Ascending aorta (tissue), 2 donors: ENCODE measurements around the gene BABAM2. TPM values are rescaled to one million over a fixed set of nuclear protein-coding genes. Genes with fewer than 3 reads are reported as not detected.

ENCODE experiments used
- DNase-seq, 2 donors: peaks; one replicate each; pipeline ENCODE4 v3.0.0-alpha.2; 2019; ENCODE audit warnings: low spot score in 2 of 2
- H3K27ac ChIP-seq, 2 donors: fragments of 200-600 bp; sonication (generic); one replicate each; pipeline ENCODE4 v1.5.1; 2016 to 2017; ENCODE audit warnings: mild to moderate bottlenecking in 1 of 2
- H3K27me3 ChIP-seq: fragments of 200-600 bp; sonication (generic); one replicate; pipeline ENCODE4 v1.5.1; 2017
- H3K36me3 ChIP-seq, 2 donors: fragments of 200-600 bp; sonication (generic); one replicate each; pipeline ENCODE4 v1.5.1; 2016
- H3K4me1 ChIP-seq, 2 donors: fragments of 200-600 bp; sonication (generic); one replicate each; pipeline ENCODE4 v1.5.1; 2016 to 2017; ENCODE audit warnings: mild to moderate bottlenecking in 1 of 2
- H3K4me3 ChIP-seq, 2 donors: fragments of 200-600 bp; sonication (generic); one replicate each; pipeline ENCODE4 v1.5.1; 2016 to 2017; ENCODE audit warnings: mild to moderate bottlenecking in 1 of 2
- H3K9me3 ChIP-seq, 2 donors: fragments of 200-600 bp; sonication (generic); one replicate each; pipeline ENCODE4 v1.5.1; 2016
- intact Hi-C: fragments of 100-400 bp; cut with DNase I; formaldehyde crosslinking; loops from one replicate; pipeline ENCODE4 v1.15.1; 2023
- total RNA-seq: library from RNA; depleted of rRNA; stranded (reverse); fragments of >200 nt; gene quantifications from one replicate; pipeline ENCODE4 v1.1.0, GENCODE V29; 2016
- TF ChIP-seq, protein P1 (sequence below), 3 experiments: fragments of 200-600 bp in 2 of 3; fragments of 450-650 bp in 1 of 3; sonication (generic) in 2 of 3; IDR thresholded peaks; one replicate each; pipeline ENCODE4 v1.5.1; 2016 to 2019; ENCODE audit warnings: antibody characterized with exemption in 3 of 3, mild to moderate bottlenecking in 1 of 3, moderate library complexity in 1 of 3

The BABAM2 gene
- total RNA-seq, 1 donor from 2014 or later, result 19.6 TPM

DNA sequence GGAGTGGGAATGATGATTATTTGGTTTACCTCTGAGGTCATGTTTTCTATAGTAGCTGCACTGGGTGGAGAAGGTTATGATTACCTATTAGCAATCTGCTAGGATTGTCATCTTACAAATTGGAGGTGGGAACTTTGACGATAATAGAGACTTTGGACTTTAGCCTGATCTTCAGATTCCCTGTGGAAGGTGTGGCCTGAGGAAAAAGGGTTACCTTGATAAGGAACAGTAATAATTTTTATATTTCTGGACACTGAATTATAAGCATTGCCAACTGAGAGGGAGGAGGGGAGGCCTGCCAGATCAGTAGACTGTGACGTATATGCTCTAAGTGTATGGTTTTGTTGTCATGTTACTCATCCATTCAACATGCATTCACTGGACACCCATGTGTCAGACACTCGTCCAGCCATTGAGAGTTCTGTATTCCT, 318.7 kb downstream of the BABAM2 start:
- H3K36me3 ChIP-seq, result no peaks in the 10 kb centered on the region
- intact Hi-C loops, result no loop called here
- TF ChIP-seq, protein P1, sequence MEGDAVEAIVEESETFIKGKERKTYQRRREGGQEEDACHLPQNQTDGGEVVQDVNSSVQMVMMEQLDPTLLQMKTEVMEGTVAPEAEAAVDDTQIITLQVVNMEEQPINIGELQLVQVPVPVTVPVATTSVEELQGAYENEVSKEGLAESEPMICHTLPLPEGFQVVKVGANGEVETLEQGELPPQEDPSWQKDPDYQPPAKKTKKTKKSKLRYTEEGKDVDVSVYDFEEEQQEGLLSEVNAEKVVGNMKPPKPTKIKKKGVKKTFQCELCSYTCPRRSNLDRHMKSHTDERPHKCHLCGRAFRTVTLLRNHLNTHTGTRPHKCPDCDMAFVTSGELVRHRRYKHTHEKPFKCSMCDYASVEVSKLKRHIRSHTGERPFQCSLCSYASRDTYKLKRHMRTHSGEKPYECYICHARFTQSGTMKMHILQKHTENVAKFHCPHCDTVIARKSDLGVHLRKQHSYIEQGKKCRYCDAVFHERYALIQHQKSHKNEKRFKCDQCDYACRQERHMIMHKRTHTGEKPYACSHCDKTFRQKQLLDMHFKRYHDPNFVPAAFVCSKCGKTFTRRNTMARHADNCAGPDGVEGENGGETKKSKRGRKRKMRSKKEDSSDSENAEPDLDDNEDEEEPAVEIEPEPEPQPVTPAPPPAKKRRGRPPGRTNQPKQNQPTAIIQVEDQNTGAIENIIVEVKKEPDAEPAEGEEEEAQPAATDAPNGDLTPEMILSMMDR (IDR thresholded peaks at IDR 0.05), result no peak
- DNase-seq, result no peak
- no peak overlapping the region for H3K27ac ChIP-seq
- no peaks in the 10 kb centered on the region for H3K9me3 ChIP-seq
- no peaks in the 10 kb centered on the region for H3K4me1 ChIP-seq
- no peak overlapping the region for H3K4me3 ChIP-seq
- no peaks in the 10 kb centered on the region for H3K27me3 ChIP-seq

DNA sequence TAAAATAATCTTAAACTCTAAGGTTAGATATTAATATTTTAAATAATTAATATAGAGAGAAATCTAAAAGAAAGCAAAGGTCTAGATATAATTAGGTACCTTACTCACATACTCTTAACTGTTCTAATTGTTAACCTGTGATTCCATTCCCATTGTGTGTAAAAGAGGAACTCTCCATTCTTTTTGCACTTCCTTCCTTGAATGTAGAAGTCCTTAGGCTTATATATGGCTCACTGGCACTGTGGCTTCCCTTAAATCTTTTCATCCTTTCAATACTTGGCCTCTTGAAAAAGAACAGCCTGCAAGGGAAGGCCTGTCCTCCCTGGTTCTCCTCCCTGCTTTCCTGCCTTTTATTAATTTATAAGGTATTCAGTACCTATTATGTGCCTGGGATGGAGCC, 319.3 kb downstream of the BABAM2 start:
- Histone ChIP-seq H3K36me3 (no peaks in the 10 kb centered on the region), H3K9me3 (no peaks in the 10 kb centered on the region), H3K4me1 (no peaks in the 10 kb centered on the region), H3K27me3 (no peaks in the 10 kb centered on the region), H3K4me3 (no peak overlapping the region), H3K27ac (no peak overlapping the region)
- intact Hi-C loops, result no loop called here
- DNase-seq, result no peak
- TF ChIP-seq, protein P1 (IDR thresholded peaks at IDR 0.05), result no peak

DNA sequence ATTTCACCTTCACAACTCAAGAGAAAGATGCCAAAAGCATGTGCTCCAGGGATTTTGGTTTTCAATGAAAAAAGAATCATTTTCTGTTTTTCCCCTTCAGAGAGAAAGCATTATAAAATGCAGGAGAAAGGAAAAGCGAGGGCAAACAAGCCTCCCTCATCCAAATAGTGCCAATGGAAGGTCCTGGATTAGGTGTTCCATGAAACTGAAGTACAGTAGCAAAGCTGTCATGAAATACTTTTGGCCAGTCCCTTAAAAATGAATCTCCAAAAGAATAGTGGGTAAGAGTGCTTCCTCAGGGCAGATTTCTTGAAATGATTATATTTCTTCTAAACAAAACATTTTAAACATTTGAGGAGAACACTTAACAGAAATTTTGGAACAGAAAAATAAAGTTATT, 320.0 kb downstream of the BABAM2 start:
- no peak overlapping the region for H3K4me3 ChIP-seq
- no peaks in the 10 kb centered on the region for H3K36me3 ChIP-seq
- TF ChIP-seq, protein P1 (IDR thresholded peaks at IDR 0.05), result no peak
- H3K27ac ChIP-seq, result no peak overlapping the region
- intact Hi-C loops, result no loop called here
- no peak for DNase-seq
- no peaks in the 10 kb centered on the region for H3K27me3 ChIP-seq
- H3K9me3 ChIP-seq, result no peaks in the 10 kb centered on the region
- no peaks in the 10 kb centered on the region for H3K4me1 ChIP-seq

DNA sequence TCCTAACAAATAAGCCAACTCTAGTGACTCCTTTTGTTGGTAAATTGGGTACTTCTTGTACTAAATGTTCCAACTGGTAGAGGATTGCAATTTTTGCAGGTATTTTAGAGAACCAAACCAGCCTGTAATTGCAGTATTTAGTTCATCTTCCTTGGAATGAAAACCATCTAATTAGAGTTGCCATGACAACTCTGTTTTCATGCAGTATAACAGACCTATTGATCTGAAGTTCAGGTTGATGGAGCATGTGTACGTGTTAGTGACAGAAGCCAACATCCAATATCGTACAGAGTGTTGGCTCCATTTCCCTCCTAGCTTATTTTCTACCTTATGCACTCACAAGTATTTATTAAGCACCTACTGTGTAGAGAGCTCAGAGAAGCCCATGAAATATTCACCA, 325.8 kb downstream of the BABAM2 start:
- Histone ChIP-seq H3K9me3 (no peaks in the 10 kb centered on the region), H3K27ac (no peak overlapping the region), H3K4me1 (no peaks in the 10 kb centered on the region), H3K27me3 (no peaks in the 10 kb centered on the region), H3K4me3 (no peak overlapping the region), H3K36me3 (no peaks in the 10 kb centered on the region)
- no peak for DNase-seq
- TF ChIP-seq, protein P1 (IDR thresholded peaks at IDR 0.05), result no peak
- intact Hi-C loops, result no loop called here

DNA sequence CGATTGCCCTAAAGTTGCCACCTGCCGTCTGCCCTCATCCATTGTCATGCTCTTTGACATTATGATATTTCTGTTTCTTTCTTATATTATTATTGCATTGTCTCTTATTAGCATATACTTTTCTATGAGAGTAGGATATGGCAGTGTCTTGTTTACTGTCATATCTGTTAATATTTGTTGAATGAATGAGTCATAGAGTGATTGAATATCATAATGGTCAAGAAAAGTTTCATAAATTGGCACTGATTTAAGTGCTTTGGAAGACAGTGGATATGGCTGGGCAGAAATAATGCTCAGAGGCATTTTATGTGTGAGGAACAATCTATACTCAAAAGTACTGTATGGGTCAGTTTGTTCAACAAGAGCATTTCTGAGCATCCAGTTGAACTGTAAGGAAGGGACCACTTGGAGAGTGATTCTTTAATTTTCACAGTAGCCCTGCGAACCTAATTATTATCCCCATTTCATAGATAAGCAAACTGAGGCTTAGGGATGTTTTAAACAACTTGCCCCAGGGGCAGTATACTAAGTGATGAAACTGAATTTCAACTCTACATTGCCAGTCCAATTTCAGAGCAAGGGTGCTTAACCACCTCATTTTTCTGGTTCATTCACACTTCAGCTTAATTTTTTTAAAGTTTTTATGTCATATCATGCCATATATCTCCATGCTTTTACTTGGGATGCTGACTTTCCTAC, 326.7 kb downstream of the BABAM2 start:
- Histone ChIP-seq H3K27me3 (no peaks in the 10 kb centered on the region), H3K4me3 (no peak overlapping the region), H3K27ac (no peak overlapping the region), H3K4me1 (peaks cover 0 to 3% of the 10 kb centered on the region in 2 donors), H3K36me3 (no peaks in the 10 kb centered on the region), H3K9me3 (no peaks in the 10 kb centered on the region)
- TF ChIP-seq, protein P1 (IDR thresholded peaks at IDR 0.05), result no peak
- intact Hi-C loops, result no loop called here
- no peak for DNase-seq
